Loucy (cell line): ENCODE results near the gene C4A.
"Not testable (repeated sequence)": the region's sequence is repeated elsewhere in the genome, so short reads cannot be mapped to it uniquely, and the experiment has no call there.

Experiments used
- H2AFZ ChIP-seq: fragments of 200-600 bp; sonication (generic); 2 replicates; pipeline ENCODE4 v1.6.0; 2016; ENCODE audit warnings: antibody characterized with exemption, mild to moderate bottlenecking, low read length, moderate library complexity
- H3F3A ChIP-seq: fragments of 200-600 bp; 2 replicates; pipeline ENCODE4 v1.6.0; 2016; ENCODE audit warnings: antibody characterized with exemption, low read depth, mild to moderate bottlenecking
- H3K27me3 ChIP-seq: fragments of 200-600 bp; sonication (generic); 2 replicates; pipeline ENCODE4 v1.6.1; 2014; ENCODE audit warnings: low read length, mild to moderate bottlenecking; ENCODE audit not compliant: insufficient read depth, poor library complexity, severe bottlenecking
- H3K36me3 ChIP-seq: fragments of 200-600 bp; sonication (generic); 2 replicates; pipeline ENCODE4 v1.6.1; 2016; ENCODE audit warnings: low read length; ENCODE audit not compliant: insufficient read depth
- H3K4me1 ChIP-seq: fragments of 200-600 bp; sonication (generic); 2 replicates; pipeline ENCODE4 v1.5.1; 2014; ENCODE audit warnings: low read length, mild to moderate bottlenecking; ENCODE audit not compliant: insufficient read depth, poor library complexity, severe bottlenecking
- H3K4me2 ChIP-seq: fragments of 200-600 bp; sonication (generic); 2 replicates; pipeline ENCODE4 v1.6.0; 2014; ENCODE audit warnings: antibody characterized with exemption, low read length, low read depth, mild to moderate bottlenecking; ENCODE audit not compliant: poor library complexity, severe bottlenecking
- H3K4me3 ChIP-seq: fragments of 200-600 bp; sonication (generic); 2 replicates; pipeline ENCODE4 v1.5.1; 2014; ENCODE audit warnings: low read length, mild to moderate bottlenecking, mixed read lengths; ENCODE audit not compliant: poor library complexity, severe bottlenecking
- H3K79me2 ChIP-seq: fragments of 200-600 bp; sonication (generic); 2 replicates; pipeline ENCODE4 v1.6.1; 2014; ENCODE audit warnings: low read length; ENCODE audit not compliant: insufficient read depth
- H3K9ac ChIP-seq: fragments of 200-600 bp; sonication (generic); 2 replicates; pipeline ENCODE4 v1.6.0; 2014; ENCODE audit warnings: mild to moderate bottlenecking, low read depth, low read length, moderate library complexity; ENCODE audit not compliant: poor library complexity, severe bottlenecking
- H3K9me2 ChIP-seq: fragments of 200-600 bp; sonication (generic); replicated peaks from 2 replicates; pipeline ENCODE4 v1.6.1; 2016; ENCODE audit warnings: low read depth, low read length, mixed read lengths
- H3K9me3 ChIP-seq: fragments of 200-600 bp; sonication (generic); 2 replicates; pipeline ENCODE4 v1.6.1; 2014; ENCODE audit warnings: mild to moderate bottlenecking, antibody characterized with exemption, low read length, low read depth; ENCODE audit not compliant: insufficient read depth
- H4K20me1 ChIP-seq: fragments of 200-600 bp; sonication (generic); 2 replicates; pipeline ENCODE4 v1.6.0; 2014; ENCODE audit warnings: antibody characterized with exemption, low read length, mild to moderate bottlenecking; ENCODE audit not compliant: insufficient read depth, poor library complexity, severe bottlenecking
- EZH2phosphoT487 ChIP-seq: fragments of 200-600 bp; IDR thresholded peaks from 2 replicates; pipeline ENCODE4 v1.6.1; 2018; ENCODE audit warnings: antibody characterized with exemption, mild to moderate bottlenecking, moderate library complexity, borderline replicate concordance
- TF ChIP-seq, protein P1 (sequence below): fragments of 200-600 bp; sonication (generic); conservative IDR thresholded peaks from 2 replicates; pipeline ENCODE4 v1.5.1; 2014; ENCODE audit warnings: mild to moderate bottlenecking, antibody characterized with exemption, low read length

The C4A gene

GRCh38 chr6:32047855-32048766 lies 66.3 kb downstream of the C4A start:
- Histone ChIP-seq H3K4me3 (no peak overlapping the region), H3K4me1 (no peaks in the 10 kb centered on the region), H4K20me1 (no peaks in the 10 kb centered on the region), H3K9me2 (no peaks in the 10 kb centered on the region), H3K9ac (no peak overlapping the region), H3K4me2 (no peak overlapping the region), H3K27me3 (no peaks in the 10 kb centered on the region), H2AFZ (peak overlapping the region; percentile 76), H3K36me3 (no peaks in the 10 kb centered on the region), H3K9me3 (no peaks in the 10 kb centered on the region), H3K79me2 (no peaks in the 10 kb centered on the region), H3F3A (no peaks in the 10 kb centered on the region)
- no peak for TF ChIP-seq EZH2phosphoT487
- TF ChIP-seq, protein P1, sequence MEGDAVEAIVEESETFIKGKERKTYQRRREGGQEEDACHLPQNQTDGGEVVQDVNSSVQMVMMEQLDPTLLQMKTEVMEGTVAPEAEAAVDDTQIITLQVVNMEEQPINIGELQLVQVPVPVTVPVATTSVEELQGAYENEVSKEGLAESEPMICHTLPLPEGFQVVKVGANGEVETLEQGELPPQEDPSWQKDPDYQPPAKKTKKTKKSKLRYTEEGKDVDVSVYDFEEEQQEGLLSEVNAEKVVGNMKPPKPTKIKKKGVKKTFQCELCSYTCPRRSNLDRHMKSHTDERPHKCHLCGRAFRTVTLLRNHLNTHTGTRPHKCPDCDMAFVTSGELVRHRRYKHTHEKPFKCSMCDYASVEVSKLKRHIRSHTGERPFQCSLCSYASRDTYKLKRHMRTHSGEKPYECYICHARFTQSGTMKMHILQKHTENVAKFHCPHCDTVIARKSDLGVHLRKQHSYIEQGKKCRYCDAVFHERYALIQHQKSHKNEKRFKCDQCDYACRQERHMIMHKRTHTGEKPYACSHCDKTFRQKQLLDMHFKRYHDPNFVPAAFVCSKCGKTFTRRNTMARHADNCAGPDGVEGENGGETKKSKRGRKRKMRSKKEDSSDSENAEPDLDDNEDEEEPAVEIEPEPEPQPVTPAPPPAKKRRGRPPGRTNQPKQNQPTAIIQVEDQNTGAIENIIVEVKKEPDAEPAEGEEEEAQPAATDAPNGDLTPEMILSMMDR = peak; percentile 74

GRCh38 chr6:32049149-32049548 lies 67.3 kb downstream of the C4A start:
- not testable (repeated sequence) for H3K27me3 ChIP-seq, H3K36me3 ChIP-seq, H3K4me1 ChIP-seq, H3K4me3 ChIP-seq, H4K20me1 ChIP-seq, H3K9me3 ChIP-seq, H3K79me2 ChIP-seq, H3K9ac ChIP-seq, H3K9me2 ChIP-seq, H3K4me2 ChIP-seq, H3F3A ChIP-seq, H2AFZ ChIP-seq

DNA sequence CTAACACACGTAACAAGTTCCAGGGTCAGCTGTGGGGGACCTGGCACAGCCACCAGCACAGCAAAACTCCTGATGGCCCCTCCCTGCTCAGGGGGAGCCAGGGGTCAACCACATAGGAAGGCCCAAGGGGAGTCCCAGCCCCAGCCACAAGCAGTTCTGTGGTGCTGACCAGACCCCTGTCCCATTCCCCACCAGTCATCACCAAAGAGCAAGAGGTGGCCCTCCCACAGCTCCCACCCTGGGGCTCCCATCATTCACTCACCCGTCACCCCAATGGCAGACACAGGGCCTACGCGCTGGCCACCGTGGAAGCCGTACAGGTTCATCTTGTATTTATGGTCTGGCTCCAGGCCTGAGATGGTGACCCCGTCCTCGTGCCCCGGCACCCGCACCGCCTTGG lies 67.9 kb downstream of the C4A start:
- H3K27me3 ChIP-seq, H3K4me1 ChIP-seq, H3K79me2 ChIP-seq, H3K9me2 ChIP-seq, H3K36me3 ChIP-seq, H4K20me1 ChIP-seq, H2AFZ ChIP-seq, H3K9me3 ChIP-seq, H3F3A ChIP-seq, H3K9ac ChIP-seq, H3K4me2 ChIP-seq, H3K4me3 ChIP-seq: not testable (repeated sequence)

- Histone ChIP-seq H3K36me3 (no peaks in the 10 kb centered on the region), H3F3A (no peaks in the 10 kb centered on the region), H3K4me2 (no peak overlapping the region), H3K79me2 (no peaks in the 10 kb centered on the region), H4K20me1 (no peaks in the 10 kb centered on the region), H3K4me3 (no peak overlapping the region), H3K9me2 (no peaks in the 10 kb centered on the region), H3K27me3 (no peaks in the 10 kb centered on the region), H2AFZ (no peak overlapping the region), H3K9me3 (no peaks in the 10 kb centered on the region), H3K9ac (no peak overlapping the region), H3K4me1 (no peaks in the 10 kb centered on the region)
- TF ChIP-seq EZH2phosphoT487 = no peak
- TF ChIP-seq, protein P1 = no peak
These were observed 68.7 kb downstream of the C4A start for GRCh38 chr6:32050562-32050961.
